ENCODE measurements around the gene PDE4D. TPM values are rescaled to one million over a fixed set of nuclear protein-coding genes. Genes with fewer than 3 reads are reported as not detected.

PDE4D gene
- total RNA-seq, 1 donor from 2014 or later, result 50.0 TPM

DNA sequence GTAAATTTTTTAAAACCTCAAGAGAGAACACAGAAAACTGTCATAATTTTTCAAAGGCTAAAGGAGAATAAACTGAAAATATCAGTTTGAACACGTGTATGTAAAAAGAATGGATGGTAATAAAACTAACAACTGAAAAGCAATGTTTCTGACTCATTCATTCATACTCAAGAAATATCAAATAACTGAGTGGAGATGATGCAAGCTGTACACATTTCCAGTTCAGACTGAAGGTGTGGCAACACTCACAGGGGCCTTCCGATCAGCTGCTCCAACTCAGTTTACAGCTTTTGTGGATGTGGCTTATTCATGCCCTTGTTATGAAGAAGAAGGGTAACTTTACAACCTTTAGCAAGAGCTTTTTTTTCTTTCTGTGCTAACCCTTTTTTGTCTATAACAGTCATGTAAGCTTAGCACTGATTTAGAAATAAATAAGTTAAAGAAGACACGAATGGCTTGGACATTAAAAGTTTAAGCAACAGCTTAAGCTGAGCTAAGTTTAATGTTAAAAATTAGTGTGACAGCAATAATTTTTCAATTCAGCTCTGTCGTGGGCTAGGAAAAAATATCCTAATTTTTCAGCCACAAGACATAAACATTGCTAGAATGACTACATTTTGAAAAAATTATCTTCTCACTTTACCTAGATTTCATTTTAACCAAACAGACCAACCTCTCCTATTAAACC, 857.1 kb downstream of the PDE4D start:
- H3K9me3 Mint-ChIP-seq, result no peaks in the 10 kb centered on the region
- H3K36me3 Mint-ChIP-seq, result peaks cover 4% of the 10 kb centered on the region
- H3K4me1 Mint-ChIP-seq (ENCODE audit: unreplicated experiment), result peaks cover 25% of the 10 kb centered on the region
- H3K27me3 Mint-ChIP-seq, result peaks cover 3% of the 10 kb centered on the region
- TF ChIP-seq, protein P1, sequence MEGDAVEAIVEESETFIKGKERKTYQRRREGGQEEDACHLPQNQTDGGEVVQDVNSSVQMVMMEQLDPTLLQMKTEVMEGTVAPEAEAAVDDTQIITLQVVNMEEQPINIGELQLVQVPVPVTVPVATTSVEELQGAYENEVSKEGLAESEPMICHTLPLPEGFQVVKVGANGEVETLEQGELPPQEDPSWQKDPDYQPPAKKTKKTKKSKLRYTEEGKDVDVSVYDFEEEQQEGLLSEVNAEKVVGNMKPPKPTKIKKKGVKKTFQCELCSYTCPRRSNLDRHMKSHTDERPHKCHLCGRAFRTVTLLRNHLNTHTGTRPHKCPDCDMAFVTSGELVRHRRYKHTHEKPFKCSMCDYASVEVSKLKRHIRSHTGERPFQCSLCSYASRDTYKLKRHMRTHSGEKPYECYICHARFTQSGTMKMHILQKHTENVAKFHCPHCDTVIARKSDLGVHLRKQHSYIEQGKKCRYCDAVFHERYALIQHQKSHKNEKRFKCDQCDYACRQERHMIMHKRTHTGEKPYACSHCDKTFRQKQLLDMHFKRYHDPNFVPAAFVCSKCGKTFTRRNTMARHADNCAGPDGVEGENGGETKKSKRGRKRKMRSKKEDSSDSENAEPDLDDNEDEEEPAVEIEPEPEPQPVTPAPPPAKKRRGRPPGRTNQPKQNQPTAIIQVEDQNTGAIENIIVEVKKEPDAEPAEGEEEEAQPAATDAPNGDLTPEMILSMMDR (conservative IDR thresholded peaks at IDR 0.05), result no peak
- peak overlapping the region; percentile 84 for H3K27ac Mint-ChIP-seq
- DNase-seq (ENCODE audit: extremely low spot score, unreplicated experiment), result no peak
- H3K4me3 Mint-ChIP-seq, result peak overlapping the region; percentile 87

DNA sequence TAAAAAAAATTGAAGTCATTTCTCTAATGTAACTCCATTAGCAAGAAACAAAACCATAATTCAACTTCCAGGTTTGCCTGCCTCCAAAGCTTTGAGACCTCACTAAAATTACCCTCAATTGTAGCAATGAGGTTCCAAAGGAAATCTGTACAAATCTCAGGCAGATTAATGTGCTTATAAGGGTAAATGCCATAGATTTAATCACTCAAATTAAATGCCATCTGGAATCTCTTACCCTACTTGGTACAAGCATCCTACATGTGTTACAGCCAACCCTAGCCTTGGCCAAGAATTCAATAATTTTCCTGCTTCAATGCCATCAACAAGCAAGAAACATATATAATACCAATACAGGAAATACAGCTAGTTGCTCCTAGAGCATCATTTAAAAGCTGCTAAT, 857.8 kb downstream of the PDE4D start:
- peak overlapping the region; percentile 84 for H3K27ac Mint-ChIP-seq
- DNase-seq (ENCODE audit: extremely low spot score, unreplicated experiment), result no peak

GRCh38 chr5:59034498-59035186, 858.9 kb downstream of the PDE4D start:
- Mint-ChIP-seq H3K4me1 (ENCODE audit: unreplicated experiment) (peaks cover 25% of the 10 kb centered on the region), H3K36me3 (peaks cover 19% of the 10 kb centered on the region), H3K27me3 (peaks cover 3% of the 10 kb centered on the region), H3K27ac (peak overlapping the region; percentile 70), H3K4me3 (peak overlapping the region; percentile 87), H3K9me3 (peaks cover 5% of the 10 kb centered on the region)
- DNase-seq (ENCODE audit: extremely low spot score, unreplicated experiment), result no peak
- TF ChIP-seq, protein P1 (conservative IDR thresholded peaks at IDR 0.05), result peak; percentile 77

More for the DNA sequence above, 857.8 kb downstream of the PDE4D start:
- TF ChIP-seq, protein P1 (conservative IDR thresholded peaks at IDR 0.05), result no peak
- Mint-ChIP-seq H3K36me3 (peaks cover 9% of the 10 kb centered on the region), H3K27me3 (peaks cover 3% of the 10 kb centered on the region), H3K4me3 (peak overlapping the region; percentile 87), H3K4me1 (ENCODE audit: unreplicated experiment) (peaks cover 25% of the 10 kb centered on the region), H3K9me3 (peaks cover 4% of the 10 kb centered on the region)

DNA sequence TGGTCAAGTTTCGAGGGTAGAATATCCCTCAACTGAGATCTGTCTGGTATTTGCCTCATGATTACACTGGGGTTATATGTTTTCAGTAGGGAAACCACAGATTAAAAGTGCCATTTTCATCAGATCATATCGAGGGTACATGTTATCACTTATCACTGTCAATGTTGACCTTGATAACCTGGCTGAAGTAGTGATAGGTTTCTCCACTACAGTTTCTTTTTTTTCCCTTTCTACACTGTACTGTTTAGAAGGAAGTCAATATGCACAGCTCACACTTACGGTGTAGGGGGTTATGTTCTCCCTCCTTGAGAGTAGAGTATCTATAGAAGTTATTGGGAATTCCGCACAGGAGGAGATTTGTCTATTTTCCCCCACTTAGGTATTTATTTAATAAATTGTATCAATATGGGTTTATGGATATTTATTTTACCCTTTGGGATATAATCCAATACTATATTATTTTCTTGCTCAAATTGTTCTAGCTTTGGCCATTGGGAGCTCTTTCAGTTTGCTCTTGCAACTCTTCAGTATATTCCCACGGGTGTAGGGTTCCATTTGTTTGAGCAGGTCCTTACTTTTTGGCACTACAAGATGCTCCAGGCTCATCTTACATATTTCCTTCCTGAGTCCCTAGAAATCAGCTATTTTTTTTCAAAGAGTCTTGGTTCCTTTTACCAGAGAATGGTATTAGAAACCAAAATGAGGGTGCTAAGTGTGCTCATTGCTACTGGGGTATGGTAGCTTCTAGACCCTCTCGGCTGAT, 866.2 kb downstream of the PDE4D start:
- no peak overlapping the region for H3K27ac Mint-ChIP-seq
- TF ChIP-seq, protein P1 (conservative IDR thresholded peaks at IDR 0.05), result no peak
- H3K4me1 Mint-ChIP-seq (ENCODE audit: unreplicated experiment), result peaks cover 16% of the 10 kb centered on the region
- no peak overlapping the region for H3K4me3 Mint-ChIP-seq
- no peak for DNase-seq (ENCODE audit: extremely low spot score, unreplicated experiment)
- peaks cover 5% of the 10 kb centered on the region for H3K9me3 Mint-ChIP-seq
- H3K27me3 Mint-ChIP-seq, result no peaks in the 10 kb centered on the region
- H3K36me3 Mint-ChIP-seq, result peaks cover 40% of the 10 kb centered on the region

DNA sequence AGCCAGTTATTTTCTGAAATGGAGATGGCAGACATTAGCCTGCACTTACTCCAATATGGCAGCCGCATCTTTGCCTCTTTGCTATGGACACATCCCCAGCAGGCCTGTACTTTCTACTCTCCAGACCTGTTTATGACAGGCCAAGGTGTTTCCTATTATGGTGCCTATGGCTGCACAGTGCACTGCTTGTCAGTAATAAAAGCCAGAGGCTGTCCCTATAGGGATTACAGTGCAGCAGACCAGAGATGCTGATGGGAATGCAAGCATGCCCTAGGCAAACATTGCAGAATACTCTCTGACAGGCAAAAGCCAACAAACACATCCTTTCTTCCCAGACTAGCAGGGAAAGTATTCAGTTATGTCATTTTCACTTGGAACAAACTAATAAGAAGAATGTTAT, 867.8 kb downstream of the PDE4D start:
- no peak overlapping the region for H3K4me3 Mint-ChIP-seq
- no peak for DNase-seq (ENCODE audit: extremely low spot score, unreplicated experiment)
- peaks cover 36% of the 10 kb centered on the region for H3K36me3 Mint-ChIP-seq
- TF ChIP-seq, protein P1 (conservative IDR thresholded peaks at IDR 0.05), result no peak
- H3K9me3 Mint-ChIP-seq, result peaks cover 1% of the 10 kb centered on the region
- no peaks in the 10 kb centered on the region for H3K27me3 Mint-ChIP-seq
- peaks cover 30% of the 10 kb centered on the region for H3K4me1 Mint-ChIP-seq (ENCODE audit: unreplicated experiment)
- H3K27ac Mint-ChIP-seq, result no peak overlapping the region

All from type B pancreatic cell (in vitro differentiated cells).